Peyer's patch (tissue), 4 donors: ENCODE data around the gene TUBA3C.

Experiments
- CTCF ChIP-seq, 6 experiments: fragments of 450-650 bp in 4 of 6; fragments of 200-600 bp in 2 of 6; sonication (generic) in 1 of 6; IDR thresholded peaks; one replicate each; pipeline ENCODE4 v1.5.1; 2017 to 2019; ENCODE audit warnings: antibody characterized with exemption in 6 of 6, mild to moderate bottlenecking in 3 of 6, moderate library complexity in 1 of 6
- POLR2A ChIP-seq, 2 donors: fragments of 450-650 bp; IDR thresholded peaks; one replicate each; pipeline ENCODE4 v1.5.1; 2017; ENCODE audit warnings: antibody characterized with exemption in 2 of 2, mild to moderate bottlenecking in 2 of 2, moderate library complexity in 2 of 2

DNA sequence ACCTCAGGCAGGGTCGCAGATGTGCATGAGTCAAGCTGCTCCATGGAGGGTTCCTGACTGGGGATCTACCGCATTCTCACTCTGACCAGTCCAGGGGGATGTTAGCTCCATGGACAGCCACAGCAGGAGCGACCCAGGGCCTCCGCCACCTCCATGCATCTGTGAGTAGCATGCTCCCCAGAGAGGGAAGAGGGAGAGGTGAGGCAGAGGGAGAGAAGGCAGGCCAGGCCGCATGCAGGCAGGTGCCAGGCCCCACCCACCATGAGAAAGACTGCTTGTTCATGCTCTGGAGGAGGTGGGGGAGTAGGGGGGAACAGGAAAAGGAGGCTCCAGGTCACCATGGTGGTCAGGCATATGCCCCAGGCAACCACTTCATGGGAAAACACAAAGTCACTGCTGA, 20.3 kb downstream of the TUBA3C start:
- TF ChIP-seq CTCF (IDR thresholded peaks at IDR 0.05) (no peak), POLR2A (IDR thresholded peaks at IDR 0.05) (no peak)
